BJ (cell line): ENCODE results near the gene DNAH3. TPM values are rescaled to one million over a fixed set of nuclear protein-coding genes. Genes with fewer than 3 reads are reported as not detected.

Experiments
- CTCF ChIA-PET: fragments of 350-600 bp; formaldehyde crosslinking; extraction: SDS; loops from one replicate; lab custom pipeline; 2021; ENCODE audit warnings: antibody characterized with exemption, inconsistent platforms; lab: Yijun Ruan, JAX
- POLR2A ChIA-PET: fragments of 300-600 bp; sonication (Branson Sonifier 250); formaldehyde crosslinking; extraction: SDS; loops from one replicate; lab custom pipeline; 2021; ENCODE audit warnings: antibody characterized with exemption; lab: Charles Lee
- DNase-seq: peaks from one replicate; pipeline ENCODE4 v3.0.0-alpha.2; 2011; ENCODE audit warnings: low read depth
- H3K27me3 ChIP-seq: 2 replicates; pipeline ENCODE4 v1.6.0; 2011; ENCODE audit warnings: low read length; ENCODE audit not compliant: control insufficient read depth, insufficient read depth
- H3K36me3 ChIP-seq: 2 replicates; pipeline ENCODE4 v1.5.1; 2011; ENCODE audit warnings: low read length; ENCODE audit not compliant: control insufficient read depth, insufficient read depth
- H3K4me3 ChIP-seq: 2 replicates; pipeline ENCODE4 v1.5.1; 2011; ENCODE audit warnings: low read depth, mild to moderate bottlenecking, control low read depth, low read length
- CTCF ChIP-seq: IDR thresholded peaks from 2 replicates; pipeline ENCODE4 v1.5.1; 2011; ENCODE audit warnings: low read depth, mild to moderate bottlenecking, control low read depth, inconsistent platforms, low read length, moderate library complexity; ENCODE audit not compliant: insufficient read depth
- polyA plus RNA-seq: library from polyadenylated mRNA; depleted of rRNA; stranded (reverse); fragments of >200 nt; gene quantifications from 2 replicates; pipeline ENCODE4 v1.2.3, GENCODE V29; 2011

DNAH3 gene
- polyA plus RNA-seq, 1 experiment = not detected

GRCh38 chr16:20894388-20894787, 256.3 kb downstream of the DNAH3 start:
- Histone ChIP-seq H3K36me3 (peaks cover 10% of the 10 kb centered on the region), H3K27me3 (no peaks in the 10 kb centered on the region), H3K4me3 (no peak overlapping the region)
- no peak for DNase-seq
- ChIA-PET CTCF (interaction anchor here (0.6 kb wide), 1 partner anchor 9 kb away, joined by 3 read pairs; no protein-coding TSS in a partner anchor), POLR2A (interaction anchor here (1.1 kb wide), 1 partner anchor 29 kb away, joined by 3 read pairs; no protein-coding TSS in a partner anchor)
- no peak for TF ChIP-seq CTCF

GRCh38 chr16:20889625-20890275, 260.9 kb downstream of the DNAH3 start:
- no peak for DNase-seq
- ChIA-PET POLR2A (interaction anchor here (0.7 kb wide), 2 partner anchors 411 to 635 kb away, joined by 6 to 7 read pairs; no protein-coding TSS in a partner anchor), CTCF (interaction anchor here (0.8 to 1.5 kb wide), 2 partner anchors 9 to 40 kb away, joined by 3 to 4 read pairs; no protein-coding TSS in a partner anchor)
- TF ChIP-seq CTCF = no peak
- H3K27me3 ChIP-seq = no peaks in the 10 kb centered on the region
- H3K4me3 ChIP-seq = no peak overlapping the region
- H3K36me3 ChIP-seq = peaks cover 14% of the 10 kb centered on the region

GRCh38 chr16:20887207-20887606, 263.4 kb downstream of the DNAH3 start:
- DNase-seq = no peak
- TF ChIP-seq CTCF = no peak
- peaks cover 10% of the 10 kb centered on the region for H3K36me3 ChIP-seq
- no peaks in the 10 kb centered on the region for H3K27me3 ChIP-seq
- CTCF ChIA-PET = interaction anchor here (2.4 kb wide), 1 partner anchor 13 kb away, joined by 6 read pairs; the partner anchor contains the start of genes DCUN1D3 and LYRM1
- POLR2A ChIA-PET = interaction anchor here (0.5 to 0.6 kb wide), 2 partner anchors 10 to 1069 kb away, joined by 4 read pairs; no protein-coding TSS in a partner anchor
- no peak overlapping the region for H3K4me3 ChIP-seq

GRCh38 chr16:20886320-20886719, 264.3 kb downstream of the DNAH3 start:
- no peaks in the 10 kb centered on the region for H3K27me3 ChIP-seq
- H3K36me3 ChIP-seq = peaks cover 7% of the 10 kb centered on the region
- ChIA-PET CTCF (interaction anchor here (1.0 to 2.4 kb wide), 2 partner anchors 13 to 35 kb away, joined by 3 to 6 read pairs; partner anchors contain the start of genes DCUN1D3 and LYRM1), POLR2A (no interaction called here)
- H3K4me3 ChIP-seq = no peak overlapping the region
- no peak for TF ChIP-seq CTCF
- DNase-seq = no peak

- POLR2A ChIA-PET = interaction anchor here (0.7 kb wide), 1 partner anchor 54 kb away, joined by 3 read pairs; no protein-coding TSS in a partner anchor
- no peak for DNase-seq
- peaks cover 4% of the 10 kb centered on the region for H3K36me3 ChIP-seq
- CTCF ChIA-PET = interaction anchor here (1.0 kb wide), 1 partner anchor 16 kb away, joined by 3 read pairs; the partner anchor contains the start of gene DCUN1D3
- no peaks in the 10 kb centered on the region for H3K27me3 ChIP-seq
- H3K4me3 ChIP-seq = no peak overlapping the region
- TF ChIP-seq CTCF = no peak
Measured at GRCh38 chr16:20884240-20884556, 266.4 kb downstream of the DNAH3 start.
